Astrocyte of the cerebellum (primary cell): ENCODE measurements around the gene LYPLAL1.
A peak's percentile ranks its signal among the peaks of the same experiment; 100 is the strongest.

Experiments used
- DNase-seq: peaks from one replicate; pipeline ENCODE4 v3.0.0-alpha.2; 2011; ENCODE audit warnings: low read depth
- H3K4me3 ChIP-seq: 2 replicates; pipeline ENCODE4 v1.5.1; 2011; ENCODE audit warnings: mild to moderate bottlenecking, low read depth, low read length, moderate library complexity
- CTCF ChIP-seq: IDR thresholded peaks from 2 replicates; pipeline ENCODE4 v1.5.1; 2012; ENCODE audit warnings: low read length, low read depth, moderate library complexity, mild to moderate bottlenecking; ENCODE audit errors: missing control alignments
- in situ Hi-C: cut with HindIII; loops from 2 replicates; pipeline ENCODE4 v1.10.0; 2017; ENCODE audit warnings: low sequenced_read_pairs

Gene LYPLAL1

GRCh38 chr1:219179293-219179692 is 5.6 kb downstream of the LYPLAL1 start:
- in situ Hi-C loops: no loop called here

GRCh38 chr1:219184337-219184736 is 10.7 kb downstream of the LYPLAL1 start:
- no peak for DNase-seq
- in situ Hi-C loops: no loop called here

More at GRCh38 chr1:219179293-219179692, 5.6 kb downstream of the LYPLAL1 start:
- TF ChIP-seq CTCF: no peak
- H3K4me3 ChIP-seq: no peak overlapping the region
- DNase-seq: no peak

GRCh38 chr1:219185486-219186117 is 11.9 kb downstream of the LYPLAL1 start:
- no peak for TF ChIP-seq CTCF
- in situ Hi-C loops: no loop called here
- no peak overlapping the region for H3K4me3 ChIP-seq
- no peak for DNase-seq

More at GRCh38 chr1:219184337-219184736, 10.7 kb downstream of the LYPLAL1 start:
- H3K4me3 ChIP-seq: no peak overlapping the region
- TF ChIP-seq CTCF: no peak

- no peak overlapping the region for H3K4me3 ChIP-seq
- DNase-seq: no peak
- no peak for TF ChIP-seq CTCF
- in situ Hi-C loops: no loop called here
Observed at GRCh38 chr1:219188331-219188803, 14.7 kb downstream of the LYPLAL1 start.

GRCh38 chr1:219189021-219189824 is 15.5 kb downstream of the LYPLAL1 start:
- no peak for TF ChIP-seq CTCF
- in situ Hi-C loops: no loop called here
- H3K4me3 ChIP-seq: no peak overlapping the region
- peak; percentile 78 for DNase-seq

- DNase-seq: no peak
- in situ Hi-C loops: no loop called here
- H3K4me3 ChIP-seq: no peak overlapping the region
- no peak for TF ChIP-seq CTCF
Observed at GRCh38 chr1:219189952-219190351, 16.3 kb downstream of the LYPLAL1 start.
